ENCODE results near the gene IQCB1.
"Not testable (repeated sequence)": the region's sequence is repeated elsewhere in the genome, so short reads cannot be mapped to it uniquely, and the experiment has no call there.

GRCh38 chr3:121775095-121775494, 59.8 kb downstream of the IQCB1 start:
- TF ChIP-seq YY1 (IDR thresholded peaks at IDR 0.05; ENCODE audit: insufficient read depth, insufficient read length); ZNF274 (IDR thresholded peaks at IDR 0.05; ENCODE audit: low read depth, low read length): not testable (repeated sequence)

All from NT2/D1 (cell line).